ENCODE data around the gene DYNC1I1.

DYNC1I1 gene

DNA sequence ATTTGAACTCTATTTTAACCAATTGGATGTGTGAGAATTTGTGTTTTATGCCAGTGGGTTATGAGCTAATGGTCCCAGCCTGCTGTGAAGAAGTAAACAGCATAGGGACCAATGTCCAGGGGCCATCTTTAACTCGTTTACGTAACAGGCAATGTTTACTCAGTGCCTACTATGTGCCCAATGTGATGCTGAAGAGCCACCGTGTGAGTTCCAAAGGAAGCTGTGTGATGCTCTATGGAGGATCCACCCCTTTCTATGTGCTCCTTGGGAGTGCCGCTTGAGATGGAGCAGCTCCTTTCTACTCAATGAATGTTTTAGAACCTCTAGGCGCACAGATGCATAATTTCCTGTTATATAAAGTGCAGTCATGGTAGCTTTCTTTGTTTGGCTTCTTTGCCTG lies 21.3 kb downstream of the DYNC1I1 start:
- no peak for DNase-seq (ENCODE audit: low spot score)

DNA sequence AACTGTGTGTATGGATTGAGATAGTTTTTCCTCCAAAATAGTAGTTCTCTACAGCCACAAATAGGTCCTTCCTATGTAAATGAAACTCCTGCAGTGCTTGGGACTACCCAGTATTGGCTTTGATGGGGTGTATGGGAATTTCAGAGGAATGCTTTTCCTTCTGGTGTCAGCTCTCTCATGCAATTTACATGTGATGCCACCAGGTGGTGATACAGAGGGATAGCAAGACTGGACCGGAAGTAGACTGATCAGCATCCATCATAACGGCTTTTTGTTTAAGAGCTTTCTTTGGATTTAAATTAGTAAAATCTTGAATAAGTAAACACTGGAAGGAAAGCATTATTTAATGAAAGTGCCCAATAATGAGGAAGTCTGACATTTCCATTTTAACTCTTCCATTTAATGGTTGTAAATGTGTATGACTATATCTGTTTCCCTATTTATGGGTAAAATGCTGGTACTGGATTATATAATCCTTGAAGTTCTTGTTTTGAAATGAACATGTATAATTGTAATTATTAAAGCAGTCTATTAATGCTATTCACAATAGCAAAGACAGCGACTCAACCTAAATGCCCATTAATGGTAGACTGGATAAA lies 22.7 kb downstream of the DYNC1I1 start:
- no peak for DNase-seq (ENCODE audit: low spot score)

DNA sequence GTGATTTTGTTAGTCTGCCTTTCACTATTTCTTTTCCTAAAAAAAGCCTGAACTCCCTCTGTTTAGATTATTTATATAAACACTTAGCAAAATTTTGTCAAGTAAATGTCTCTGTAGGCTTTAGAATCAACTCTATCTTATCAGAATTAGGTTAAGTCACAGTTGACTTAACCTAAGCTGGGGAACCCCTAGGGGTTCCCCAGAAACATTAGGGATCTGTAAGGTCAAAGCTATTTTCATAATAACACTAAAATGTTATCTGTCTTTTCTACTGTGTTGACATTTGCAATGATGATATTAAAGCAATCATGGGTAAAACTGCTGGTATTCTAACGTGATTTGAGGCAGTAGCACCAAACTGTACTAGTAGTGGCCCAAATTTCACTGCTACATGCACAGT lies 24.3 kb downstream of the DYNC1I1 start:
- no peak for DNase-seq (ENCODE audit: low spot score)

DNA sequence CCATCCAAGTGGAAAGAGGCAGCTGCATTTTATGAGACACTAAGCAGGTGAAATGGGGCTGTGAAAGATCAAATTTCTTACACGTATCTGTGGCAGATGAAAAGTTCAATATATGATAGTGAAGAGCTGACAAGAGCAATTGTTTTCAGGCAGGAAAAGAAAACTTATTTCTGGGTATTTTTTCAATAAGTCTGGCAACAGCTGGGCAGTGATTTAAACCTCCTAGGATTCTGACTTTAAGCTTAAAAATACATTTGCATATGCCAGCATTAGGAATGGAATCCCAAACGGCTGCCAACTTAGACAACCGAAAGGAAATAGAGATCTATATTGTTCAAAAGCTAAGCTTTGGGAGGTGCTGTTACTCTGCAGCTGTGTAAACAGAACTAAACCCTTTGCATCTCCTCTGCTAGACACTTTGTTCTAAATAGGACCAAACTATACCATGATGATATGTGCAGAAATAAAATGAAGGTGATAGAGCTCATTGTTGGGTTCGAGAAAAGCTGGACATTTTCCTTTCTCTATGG lies 26.1 kb downstream of the DYNC1I1 start:
- no peak for DNase-seq (ENCODE audit: low spot score)

DNA sequence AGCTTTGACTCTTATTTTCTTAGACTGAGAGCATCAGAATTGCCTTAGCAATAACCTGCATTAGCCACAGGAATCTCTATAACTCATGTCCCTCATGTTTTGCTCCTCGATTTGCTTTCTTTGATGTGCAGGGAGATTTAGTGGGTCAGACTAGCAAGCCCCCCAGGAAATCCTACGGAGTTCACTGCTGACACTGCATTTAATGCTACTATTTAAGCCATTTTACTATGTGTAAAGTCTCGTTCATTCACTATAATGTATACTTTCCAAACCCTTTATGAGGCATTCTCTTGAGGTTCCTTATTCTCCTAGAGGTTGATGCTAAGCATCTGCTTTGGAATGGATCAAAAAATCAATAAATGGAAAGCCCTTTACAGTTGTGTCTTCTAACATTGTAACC lies 28.4 kb downstream of the DYNC1I1 start:
- no peak for DNase-seq (ENCODE audit: low spot score)

DNA sequence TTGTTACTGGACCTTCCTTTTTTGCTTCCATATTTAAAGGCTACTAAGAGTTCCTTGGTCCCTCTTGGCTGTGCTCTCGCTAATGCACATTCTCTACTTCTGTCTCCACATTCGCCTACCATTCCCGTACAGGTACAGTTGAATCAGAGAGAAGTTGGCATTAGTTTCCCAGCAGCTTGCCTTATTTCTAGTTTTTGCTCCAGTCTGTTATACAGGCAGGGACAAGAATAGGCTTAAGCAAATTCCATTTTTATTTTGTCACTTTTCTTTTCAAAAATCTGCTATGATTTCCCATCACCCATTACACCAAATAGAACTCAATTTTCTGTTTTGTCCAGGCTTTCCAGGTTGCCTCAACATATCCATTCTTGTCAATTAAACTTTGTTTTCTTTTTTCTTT lies 29.9 kb downstream of the DYNC1I1 start:
- no peak for DNase-seq (ENCODE audit: low spot score)

DNA sequence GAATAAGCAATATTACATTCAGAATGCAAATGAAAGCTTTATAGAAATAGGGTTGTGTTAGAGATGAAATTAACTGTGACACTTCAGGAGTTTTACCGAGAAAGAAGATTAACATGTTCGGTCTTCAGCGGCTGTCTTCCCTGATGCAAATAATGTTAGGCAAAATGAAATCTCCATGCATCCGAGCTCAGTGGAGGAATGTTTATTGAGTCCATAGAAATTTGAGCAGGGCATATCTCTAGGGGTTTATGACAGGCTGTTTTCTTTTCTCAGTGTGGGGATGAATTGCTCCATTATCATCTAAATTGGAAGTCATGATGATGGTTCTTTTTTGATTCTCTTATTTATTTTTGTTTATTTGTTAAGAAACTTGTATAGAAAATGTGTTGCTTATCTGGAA lies 31.7 kb downstream of the DYNC1I1 start:
- DNase-seq (ENCODE audit: low spot score) = no peak

DNA sequence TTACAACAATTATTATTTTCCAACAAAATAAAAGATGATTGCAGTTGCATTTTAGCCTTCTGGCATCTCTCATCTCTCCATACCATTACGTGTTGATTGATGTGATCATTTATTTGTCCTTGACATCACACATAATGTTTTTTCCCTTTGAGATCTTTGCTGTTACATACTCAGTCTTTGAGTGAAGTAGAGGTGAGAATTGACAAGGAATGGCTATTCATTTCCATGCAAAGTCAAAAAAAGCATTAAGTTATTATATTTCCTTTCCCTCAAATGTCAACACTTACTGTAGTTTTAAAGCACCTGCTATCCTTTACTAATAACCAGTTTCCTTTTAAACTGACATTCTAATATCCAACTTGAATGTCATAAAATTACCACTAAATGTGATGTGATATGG lies 33.6 kb downstream of the DYNC1I1 start:
- no peak for DNase-seq (ENCODE audit: low spot score)

DNA sequence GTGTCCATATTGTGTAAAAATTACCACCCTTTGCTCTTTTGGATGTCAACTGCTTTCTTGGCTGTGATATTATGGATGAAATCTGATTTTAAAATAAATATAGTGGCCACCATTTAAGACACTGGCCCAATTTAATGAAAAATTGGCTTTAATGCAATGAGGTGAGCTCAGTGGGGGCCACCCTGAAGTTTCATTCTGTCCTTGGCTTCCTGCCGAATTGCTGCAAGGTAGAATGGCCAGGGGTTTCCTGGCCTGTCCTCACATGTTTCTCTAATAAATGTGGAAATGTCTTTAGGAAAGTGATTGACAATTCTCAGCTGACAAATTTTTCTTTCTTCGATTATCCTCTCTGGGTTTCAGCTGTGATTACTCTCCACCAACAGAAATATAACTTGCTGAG lies 36.0 kb downstream of the DYNC1I1 start:
- DNase-seq (ENCODE audit: low spot score) = no peak

DNA sequence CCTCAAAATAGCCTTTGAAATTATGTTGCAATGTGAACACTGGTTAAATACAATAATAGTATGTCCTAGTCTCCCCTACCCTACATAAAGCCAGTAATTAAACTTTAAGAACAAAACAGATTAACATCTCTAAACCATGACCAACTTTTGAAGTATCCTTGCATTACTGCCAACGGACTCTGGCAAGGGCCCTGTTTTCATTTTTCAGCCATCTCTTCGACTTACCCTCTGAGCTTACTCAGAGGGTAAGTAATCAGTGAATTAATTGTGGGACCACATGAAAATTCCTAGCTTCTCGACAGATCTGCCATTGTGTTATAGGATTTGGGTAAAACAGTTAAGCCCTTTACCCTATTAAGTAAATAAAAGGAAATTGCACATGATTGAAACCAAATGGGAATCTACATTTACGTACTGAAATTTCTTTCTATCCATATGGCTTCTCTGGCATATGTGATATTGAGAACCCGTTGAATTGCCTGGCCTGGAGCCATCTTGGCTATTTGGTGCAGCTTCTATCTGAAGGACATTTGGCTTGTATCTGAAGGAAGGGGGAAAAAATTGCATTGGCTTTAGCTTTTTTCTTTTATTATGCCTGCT lies 39.6 kb downstream of the DYNC1I1 start:
- DNase-seq (ENCODE audit: low spot score) = no peak

DNA sequence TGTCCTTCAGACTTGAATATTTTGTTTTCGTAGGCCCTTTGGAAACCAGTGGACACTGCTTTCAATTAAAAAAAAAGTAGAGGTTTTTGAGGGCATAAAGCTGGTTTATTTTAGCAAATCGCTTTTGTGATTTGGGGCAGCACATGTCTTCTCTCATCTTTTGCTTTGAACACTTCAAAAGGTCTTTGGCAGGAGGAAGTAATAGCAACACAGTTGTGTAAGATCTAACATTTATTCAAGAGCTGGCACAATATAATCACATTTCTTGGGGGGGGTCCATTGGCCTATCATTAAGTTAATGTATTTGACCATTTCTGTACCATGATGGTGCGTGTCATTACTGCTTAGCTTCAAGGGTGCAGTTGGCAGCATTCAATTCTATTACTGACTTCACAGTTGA lies 42.4 kb downstream of the DYNC1I1 start:
- no peak for DNase-seq (ENCODE audit: low spot score)

DNA sequence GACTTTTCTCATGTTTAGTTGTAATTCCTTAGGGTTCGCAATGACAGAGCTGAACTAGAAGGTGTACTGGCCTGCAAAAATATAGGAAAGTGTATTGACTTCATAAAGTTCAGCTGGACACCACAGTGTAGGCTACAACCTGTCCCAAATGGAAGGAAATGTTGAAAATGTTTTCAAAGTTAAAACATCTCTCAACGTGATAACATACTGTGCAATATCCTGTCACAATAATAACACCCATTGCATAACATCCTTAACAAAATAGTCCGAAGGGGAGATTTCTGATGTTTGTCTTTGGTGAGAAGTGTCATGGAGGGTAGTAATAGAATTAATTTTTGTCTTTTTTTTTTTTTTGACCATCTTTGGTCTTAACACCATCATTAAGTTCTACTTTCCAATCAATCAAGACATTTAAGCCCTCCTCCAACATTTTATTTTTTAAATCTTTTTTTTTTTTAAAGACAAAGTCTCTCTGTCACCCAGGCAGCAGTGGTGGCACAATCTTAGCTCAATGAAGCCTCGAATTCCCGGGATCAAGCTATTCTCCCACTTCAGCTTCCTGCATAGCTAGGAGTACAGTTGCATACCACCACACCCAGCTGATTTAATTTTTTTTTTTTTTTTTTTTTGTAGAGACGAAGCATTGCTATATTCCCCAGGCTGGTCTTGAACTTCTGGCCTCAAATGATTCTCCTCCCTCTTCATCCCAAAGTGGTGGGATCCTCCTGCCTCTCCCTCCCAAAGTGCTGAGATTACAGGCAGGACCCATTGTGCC lies 45.7 kb downstream of the DYNC1I1 start:
- no peak for DNase-seq (ENCODE audit: low spot score)

DNA sequence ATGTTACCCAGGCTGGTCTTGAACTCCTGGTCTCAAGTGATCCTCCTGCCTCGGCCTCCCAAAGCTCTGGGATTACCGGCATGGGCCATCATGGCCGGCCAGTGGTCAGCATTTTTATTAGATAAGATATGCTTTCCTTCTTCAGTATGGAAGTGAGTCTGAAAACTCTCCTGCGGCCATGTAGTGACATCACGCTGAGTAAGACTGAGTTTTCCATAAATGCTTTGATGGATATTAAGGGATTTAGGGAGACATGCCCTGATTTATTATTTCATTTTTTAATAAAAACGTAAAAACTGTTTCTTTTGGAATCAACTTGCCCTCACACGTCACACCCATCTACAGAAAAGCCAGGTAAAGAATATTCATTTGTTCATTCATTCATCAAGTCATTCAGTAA lies 48.4 kb downstream of the DYNC1I1 start:
- DNase-seq (ENCODE audit: low spot score) = no peak

DNA sequence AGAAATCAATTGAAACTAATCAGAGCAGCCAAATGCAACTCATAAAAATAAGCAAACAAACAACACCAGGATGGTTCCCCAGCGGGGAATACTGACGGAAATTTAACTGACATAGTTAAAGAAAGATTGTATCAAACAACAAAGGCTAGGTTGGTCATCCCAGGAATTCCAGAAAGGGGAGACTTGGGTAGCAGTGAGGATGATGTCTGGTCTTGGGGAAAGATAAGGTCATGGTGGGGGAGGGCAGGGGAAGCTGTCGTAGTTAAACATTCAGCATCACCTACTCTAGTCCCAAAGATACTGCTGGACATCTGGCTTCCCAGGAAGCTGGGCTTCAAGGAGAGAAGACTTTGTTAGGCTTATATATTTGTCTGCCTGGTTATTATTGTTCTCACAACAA lies 50.4 kb downstream of the DYNC1I1 start:
- DNase-seq (ENCODE audit: low spot score) = no peak

DNA sequence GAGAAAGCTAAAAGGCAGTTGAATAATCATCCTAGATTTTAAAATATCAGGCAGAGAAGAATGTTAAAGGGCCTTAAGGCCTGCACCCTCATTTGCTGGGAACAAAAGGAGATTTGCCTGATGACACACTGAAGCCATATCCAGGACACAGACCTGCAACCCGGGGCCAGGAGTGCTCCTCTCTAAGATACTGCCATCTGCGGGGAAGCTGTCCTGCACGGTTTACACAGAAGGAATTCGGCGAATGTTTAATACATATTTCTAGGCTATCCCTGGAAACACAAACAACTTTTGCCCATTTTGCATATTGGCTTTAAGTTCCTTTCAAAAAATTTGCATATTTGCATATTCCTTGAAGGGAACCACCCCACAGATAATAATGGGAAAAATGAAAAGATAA lies 52.3 kb downstream of the DYNC1I1 start:
- no peak for DNase-seq (ENCODE audit: low spot score)

DNA sequence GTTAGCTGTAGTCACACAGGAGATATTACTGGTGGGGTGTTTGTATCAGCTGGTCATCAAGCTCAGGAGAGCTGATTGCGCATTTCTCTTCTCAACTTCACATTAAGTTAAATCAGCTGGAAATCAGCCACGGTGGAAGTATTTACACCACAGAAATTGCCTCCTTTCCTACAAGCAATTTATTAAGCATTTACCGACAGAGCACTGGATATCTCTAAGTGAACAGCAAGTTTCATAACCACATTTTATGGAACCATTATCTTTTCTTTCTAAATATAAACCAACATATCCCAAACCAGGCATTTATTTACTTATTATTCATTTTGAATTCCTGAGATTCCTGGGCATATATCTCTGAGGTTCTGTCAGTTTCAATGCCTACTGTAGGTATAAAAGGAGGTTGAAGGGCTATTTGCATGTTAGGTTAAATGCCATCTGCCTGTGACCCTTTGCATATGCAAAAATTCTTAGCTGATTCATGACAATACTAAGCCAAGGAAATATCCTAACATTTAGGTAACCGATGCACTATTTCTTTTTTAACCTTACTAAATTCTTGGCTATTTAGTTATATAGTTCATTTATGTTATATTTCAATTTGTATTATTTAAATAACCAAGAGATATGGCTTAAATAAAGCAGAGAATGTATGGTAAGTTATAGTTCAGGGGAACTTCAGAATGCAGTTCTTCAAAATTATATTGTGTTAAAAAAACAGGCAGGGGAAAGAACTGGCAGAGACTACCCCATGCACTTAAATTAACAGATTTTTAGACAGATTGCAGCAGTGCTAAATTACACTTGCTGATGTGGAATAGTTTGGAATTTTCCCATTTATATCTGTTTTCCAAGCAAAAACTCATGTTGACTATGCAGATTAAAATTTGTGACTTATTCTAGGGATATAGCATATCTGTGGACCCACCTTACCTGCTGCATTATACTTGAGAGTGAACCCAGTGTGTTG lies 56.8 kb downstream of the DYNC1I1 start:
- DNase-seq (ENCODE audit: low spot score) = no peak

DNA sequence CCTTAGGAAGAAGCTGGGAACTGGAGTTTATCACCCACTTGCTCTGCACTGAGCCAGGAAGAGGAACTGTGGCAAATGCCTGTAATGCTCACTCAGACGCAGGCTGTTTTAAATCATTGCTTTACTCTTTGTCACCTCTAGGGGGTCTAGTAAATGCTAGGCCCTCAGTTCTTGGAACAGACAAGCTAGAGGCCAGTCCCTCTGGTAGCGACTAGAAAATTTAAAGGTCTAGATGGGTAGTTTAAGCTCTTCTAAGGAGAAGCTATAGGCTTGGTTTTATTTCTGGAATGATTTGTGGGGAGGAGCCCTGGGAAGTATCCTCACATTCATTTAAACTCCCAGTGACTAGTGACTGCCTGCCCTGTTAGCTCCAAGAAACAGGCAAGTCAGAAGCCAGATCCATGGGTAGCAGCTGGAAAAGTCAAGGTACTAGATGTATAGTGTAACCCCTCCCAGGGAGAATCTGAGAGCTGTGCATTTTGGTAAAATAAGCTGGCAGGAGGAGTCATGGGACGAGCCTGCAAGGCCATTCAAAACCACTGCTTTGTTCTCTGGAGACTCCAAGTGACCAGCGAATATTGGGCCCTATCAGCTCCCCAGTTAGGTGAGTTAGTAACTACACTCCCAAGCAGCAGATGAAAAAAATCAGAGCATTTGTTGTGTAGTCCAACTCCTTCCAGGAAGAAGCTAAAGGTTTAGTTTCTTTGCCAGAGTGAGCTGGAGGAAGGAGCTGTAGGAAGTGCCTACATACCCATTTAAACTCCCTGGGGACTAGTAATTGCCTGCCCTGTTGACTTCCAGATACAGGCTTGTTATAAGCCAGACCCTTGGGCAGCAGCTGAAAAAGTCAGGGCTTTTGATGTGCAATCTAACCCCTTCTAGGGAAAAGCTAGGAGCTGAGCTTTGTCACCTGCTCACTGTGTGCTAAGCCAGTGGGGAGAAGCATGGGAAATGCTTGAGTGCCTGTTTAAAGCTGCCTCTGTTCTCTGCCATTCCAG lies 68.9 kb downstream of the DYNC1I1 start:
- no peak for DNase-seq (ENCODE audit: low spot score)

DNA sequence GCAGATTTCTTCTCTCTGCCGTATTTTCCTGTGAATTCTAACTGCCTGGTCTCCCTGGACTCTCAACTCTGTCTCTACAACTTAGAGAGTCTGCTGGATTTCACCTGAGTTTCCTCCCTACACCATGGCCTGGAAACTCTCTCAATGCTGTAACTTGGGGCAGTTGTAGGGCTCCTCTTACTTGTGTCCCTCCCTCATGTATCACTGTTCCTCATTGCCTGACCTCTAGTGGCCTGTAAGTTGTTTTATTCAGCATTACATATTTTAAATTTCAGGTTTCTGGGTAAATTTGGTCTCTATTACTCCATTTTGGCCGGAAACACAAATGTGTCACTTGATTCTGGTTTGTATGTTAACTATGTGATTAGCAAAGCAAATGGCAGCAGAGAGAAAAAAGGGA lies 70.9 kb downstream of the DYNC1I1 start:
- no peak for DNase-seq (ENCODE audit: low spot score)

DNA sequence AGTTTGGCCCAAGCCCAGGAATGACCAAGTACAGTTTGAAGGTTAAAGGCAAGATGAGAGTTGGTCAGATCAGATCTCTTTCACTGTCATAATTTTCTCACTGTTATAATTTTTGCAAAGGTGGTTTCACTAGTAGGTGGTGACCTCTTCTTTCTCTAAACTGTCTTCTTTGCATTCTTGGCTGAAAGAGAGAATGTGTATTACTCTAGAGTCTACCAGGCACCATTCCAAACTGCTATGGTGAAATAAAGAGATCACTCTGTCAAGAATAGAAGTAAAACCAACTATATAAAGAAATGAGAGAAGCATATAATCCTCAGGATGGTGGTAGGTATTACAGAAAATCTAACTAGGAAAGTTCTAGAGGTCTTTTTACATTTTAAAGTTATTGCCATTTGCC lies 72.7 kb downstream of the DYNC1I1 start:
- no peak for DNase-seq (ENCODE audit: low spot score)

DNA sequence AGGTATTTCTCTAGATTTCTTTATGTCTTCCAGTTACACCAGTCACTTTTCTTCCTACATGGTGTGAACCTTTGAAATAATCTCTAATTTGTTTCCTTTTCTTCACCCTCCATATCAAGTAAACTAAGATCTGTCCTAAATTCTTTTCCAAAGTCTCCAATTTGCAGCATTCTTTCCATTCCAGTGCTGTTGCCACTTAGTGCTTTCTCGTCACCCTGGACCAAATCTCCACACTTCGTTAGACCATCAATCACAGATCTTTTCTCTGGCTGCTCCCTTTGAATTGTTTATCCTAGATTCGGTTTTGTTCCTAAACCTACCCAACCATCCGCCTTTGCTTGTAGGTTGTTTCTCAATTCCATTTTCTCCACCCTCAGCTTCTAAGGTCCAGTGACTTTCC lies 74.7 kb downstream of the DYNC1I1 start:
- DNase-seq (ENCODE audit: low spot score) = no peak

DNA sequence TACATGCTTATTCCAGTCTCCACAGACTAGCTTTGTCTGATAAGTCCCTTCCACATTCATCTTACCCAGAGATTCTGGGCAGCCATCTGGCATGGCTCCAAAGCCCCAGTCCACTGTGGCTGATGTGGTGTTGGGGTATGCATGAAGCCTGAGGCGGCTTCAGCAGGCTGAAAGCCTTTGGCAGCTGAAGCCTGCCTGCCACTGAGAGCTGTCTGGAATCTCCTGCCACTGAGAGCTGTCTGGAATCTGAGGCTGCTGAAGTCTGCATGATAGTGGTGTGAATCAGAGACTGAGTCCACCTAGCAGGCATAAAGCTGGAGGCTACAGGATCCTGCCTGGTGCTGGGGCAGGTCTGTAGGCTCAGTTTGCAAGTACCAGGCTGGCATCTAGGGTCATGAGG lies 87.1 kb downstream of the DYNC1I1 start:
- no peak for DNase-seq (ENCODE audit: low spot score)
